Uterus (tissue), 2 donors: ENCODE results near the gene IQCF5.

Experiments used
- POLR2A ChIP-seq, 2 donors: fragments of 450-650 bp; IDR thresholded peaks; one replicate each; pipeline ENCODE4 v1.6.1; 2016; ENCODE audit warnings: antibody characterized with exemption in 2 of 2, mild to moderate bottlenecking in 1 of 2, moderate library complexity in 1 of 2
- TF ChIP-seq, protein P1 (sequence below), 4 experiments: fragments of 200-600 bp in 2 of 4; fragments of 450-650 bp in 2 of 4; sonication (generic) in 2 of 4; IDR thresholded peaks; one replicate each; pipeline ENCODE4 v1.5.1; 2016 to 2019; ENCODE audit warnings: antibody characterized with exemption in 4 of 4, mild to moderate bottlenecking in 2 of 4, moderate library complexity in 1 of 4

DNA sequence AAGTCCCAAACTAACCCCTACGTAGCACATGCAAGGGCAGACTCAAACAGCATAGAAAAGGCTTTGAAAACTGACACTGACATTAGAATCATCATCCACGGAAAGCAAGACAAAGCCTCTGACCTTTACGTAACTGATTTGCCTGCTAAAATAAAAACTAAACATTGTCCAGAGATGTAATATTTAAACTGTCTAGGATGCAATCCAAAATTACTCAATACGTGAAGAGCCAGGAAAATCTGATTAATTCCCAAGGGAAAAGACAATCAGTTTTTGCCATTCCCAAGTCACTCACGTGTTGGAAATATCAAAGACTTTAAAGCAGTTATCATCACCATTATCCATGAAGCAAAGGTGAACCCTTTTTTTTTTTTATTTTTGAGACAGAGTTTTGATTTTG is 41.0 kb upstream of the IQCF5 start:
- no peak for TF ChIP-seq POLR2A (IDR thresholded peaks at IDR 0.05)
- TF ChIP-seq, protein P1, sequence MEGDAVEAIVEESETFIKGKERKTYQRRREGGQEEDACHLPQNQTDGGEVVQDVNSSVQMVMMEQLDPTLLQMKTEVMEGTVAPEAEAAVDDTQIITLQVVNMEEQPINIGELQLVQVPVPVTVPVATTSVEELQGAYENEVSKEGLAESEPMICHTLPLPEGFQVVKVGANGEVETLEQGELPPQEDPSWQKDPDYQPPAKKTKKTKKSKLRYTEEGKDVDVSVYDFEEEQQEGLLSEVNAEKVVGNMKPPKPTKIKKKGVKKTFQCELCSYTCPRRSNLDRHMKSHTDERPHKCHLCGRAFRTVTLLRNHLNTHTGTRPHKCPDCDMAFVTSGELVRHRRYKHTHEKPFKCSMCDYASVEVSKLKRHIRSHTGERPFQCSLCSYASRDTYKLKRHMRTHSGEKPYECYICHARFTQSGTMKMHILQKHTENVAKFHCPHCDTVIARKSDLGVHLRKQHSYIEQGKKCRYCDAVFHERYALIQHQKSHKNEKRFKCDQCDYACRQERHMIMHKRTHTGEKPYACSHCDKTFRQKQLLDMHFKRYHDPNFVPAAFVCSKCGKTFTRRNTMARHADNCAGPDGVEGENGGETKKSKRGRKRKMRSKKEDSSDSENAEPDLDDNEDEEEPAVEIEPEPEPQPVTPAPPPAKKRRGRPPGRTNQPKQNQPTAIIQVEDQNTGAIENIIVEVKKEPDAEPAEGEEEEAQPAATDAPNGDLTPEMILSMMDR (IDR thresholded peaks at IDR 0.05) = no peak
